PFSK-1 (cell line): ENCODE measurements around the gene TXNDC12.

Experiments used
- FOXP2 ChIP-seq: optimal IDR thresholded peaks from 2 replicates; pipeline ENCODE3; 2011; ENCODE audit warnings: borderline replicate concordance, control low read depth, inconsistent platforms; ENCODE audit not compliant: insufficient read depth; ENCODE audit errors: extremely low read length, extremely low read depth
- POLR2AphosphoS5 ChIP-seq: IDR thresholded peaks from 2 replicates; pipeline ENCODE4 v1.6.1; 2012; ENCODE audit warnings: low read depth, mild to moderate bottlenecking, control low read depth, low read length, moderate library complexity
- SIN3A ChIP-seq: IDR thresholded peaks from 2 replicates; pipeline ENCODE4 v1.6.1; 2012; ENCODE audit warnings: mild to moderate bottlenecking, low read length, moderate library complexity, borderline replicate concordance; ENCODE audit not compliant: insufficient read depth
- TAF1 ChIP-seq: IDR thresholded peaks from 2 replicates; pipeline ENCODE4 v1.6.1; 2012; ENCODE audit warnings: low read length, control low read depth, borderline replicate concordance; ENCODE audit not compliant: insufficient read depth
- TF ChIP-seq, protein P1 (sequence below), 2 experiments: IDR thresholded peaks; 2 replicates each; pipeline versions ENCODE4 v1.6.1 to v1.8.0; 2011 to 2012; ENCODE audit warnings: low read depth in 2 of 2, low read length in 2 of 2, control low read depth in 1 of 2, inconsistent platforms in 1 of 2, mild to moderate bottlenecking in 1 of 2, moderate library complexity in 1 of 2; ENCODE audit not compliant: insufficient read depth in 1 of 2

DNA sequence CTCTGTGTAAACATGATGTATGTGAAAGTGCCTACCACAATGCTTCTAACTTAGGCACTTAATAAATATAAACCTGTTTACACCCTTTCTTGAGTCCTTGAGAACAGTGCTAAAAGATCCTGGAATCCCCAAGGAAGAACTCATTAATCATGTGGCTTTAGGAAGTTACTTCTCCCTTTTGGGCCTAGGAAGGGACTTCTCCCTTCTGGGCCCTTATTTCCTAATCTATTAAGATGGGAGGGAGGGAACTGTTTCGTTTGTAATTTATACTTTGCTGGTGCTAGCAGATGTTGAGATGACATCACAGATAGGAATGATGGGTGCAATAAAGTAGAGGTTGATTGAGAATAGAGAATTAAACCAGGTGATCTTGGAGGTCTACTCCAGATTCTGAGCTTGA is 2.3 kb upstream of the TXNDC12 start:
- TF ChIP-seq, protein P1, sequence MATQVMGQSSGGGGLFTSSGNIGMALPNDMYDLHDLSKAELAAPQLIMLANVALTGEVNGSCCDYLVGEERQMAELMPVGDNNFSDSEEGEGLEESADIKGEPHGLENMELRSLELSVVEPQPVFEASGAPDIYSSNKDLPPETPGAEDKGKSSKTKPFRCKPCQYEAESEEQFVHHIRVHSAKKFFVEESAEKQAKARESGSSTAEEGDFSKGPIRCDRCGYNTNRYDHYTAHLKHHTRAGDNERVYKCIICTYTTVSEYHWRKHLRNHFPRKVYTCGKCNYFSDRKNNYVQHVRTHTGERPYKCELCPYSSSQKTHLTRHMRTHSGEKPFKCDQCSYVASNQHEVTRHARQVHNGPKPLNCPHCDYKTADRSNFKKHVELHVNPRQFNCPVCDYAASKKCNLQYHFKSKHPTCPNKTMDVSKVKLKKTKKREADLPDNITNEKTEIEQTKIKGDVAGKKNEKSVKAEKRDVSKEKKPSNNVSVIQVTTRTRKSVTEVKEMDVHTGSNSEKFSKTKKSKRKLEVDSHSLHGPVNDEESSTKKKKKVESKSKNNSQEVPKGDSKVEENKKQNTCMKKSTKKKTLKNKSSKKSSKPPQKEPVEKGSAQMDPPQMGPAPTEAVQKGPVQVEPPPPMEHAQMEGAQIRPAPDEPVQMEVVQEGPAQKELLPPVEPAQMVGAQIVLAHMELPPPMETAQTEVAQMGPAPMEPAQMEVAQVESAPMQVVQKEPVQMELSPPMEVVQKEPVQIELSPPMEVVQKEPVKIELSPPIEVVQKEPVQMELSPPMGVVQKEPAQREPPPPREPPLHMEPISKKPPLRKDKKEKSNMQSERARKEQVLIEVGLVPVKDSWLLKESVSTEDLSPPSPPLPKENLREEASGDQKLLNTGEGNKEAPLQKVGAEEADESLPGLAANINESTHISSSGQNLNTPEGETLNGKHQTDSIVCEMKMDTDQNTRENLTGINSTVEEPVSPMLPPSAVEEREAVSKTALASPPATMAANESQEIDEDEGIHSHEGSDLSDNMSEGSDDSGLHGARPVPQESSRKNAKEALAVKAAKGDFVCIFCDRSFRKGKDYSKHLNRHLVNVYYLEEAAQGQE (IDR thresholded peaks at IDR 0.05; ENCODE audit: insufficient read depth in 1 of 2, low read depth in 2 of 2, low read length in 2 of 2) = no peak
- TF ChIP-seq POLR2AphosphoS5 = no peak
- no peak for TF ChIP-seq SIN3A
- no peak for TF ChIP-seq FOXP2
- TF ChIP-seq TAF1 = no peak
